Aorta (tissue), 5 donors: ENCODE measurements around the gene GATC. TPM values are rescaled to one million over a fixed set of nuclear protein-coding genes. Genes with fewer than 3 reads are reported as not detected.
A peak's percentile ranks its signal among the peaks of the same experiment; 100 is the strongest.

Experiments
- ATAC-seq: fragments of 200-7000 bp; cut with Tn5 transposase; one replicate; pipeline ENCODE4 v1.9.1; 2022; ENCODE audit warnings: moderate library complexity; ENCODE audit not compliant: low FRiP score
- DNase-seq, 2 donors: peaks; one replicate each; pipeline ENCODE4 v3.0.0-alpha.2; 2020
- H3K27ac ChIP-seq, 2 donors: one replicate each; pipeline ENCODE4 v1.5.1; 2013; ENCODE audit warnings: low read length in 2 of 2, mild to moderate bottlenecking in 2 of 2, moderate library complexity in 2 of 2, control low read depth in 1 of 2, inconsistent platforms in 1 of 2, low read depth in 1 of 2
- H3K27me3 ChIP-seq, 2 donors: one replicate each; pipeline ENCODE4 v1.6.1; 2013; ENCODE audit warnings: control low read depth in 1 of 2, low read length in 1 of 2, mild to moderate bottlenecking in 1 of 2, moderate library complexity in 1 of 2; ENCODE audit not compliant: insufficient read depth in 2 of 2, control insufficient read depth in 1 of 2
- H3K36me3 ChIP-seq, 2 donors: one replicate each; pipeline ENCODE4 v1.6.1; 2013; ENCODE audit warnings: control low read depth in 1 of 2, low read length in 1 of 2, mild to moderate bottlenecking in 1 of 2; ENCODE audit not compliant: insufficient read depth in 2 of 2, control insufficient read depth in 1 of 2
- H3K4me1 ChIP-seq, 2 donors: one replicate each; pipeline ENCODE4 v1.6.1; 2013; ENCODE audit warnings: low read length in 2 of 2, control low read depth in 1 of 2, mild to moderate bottlenecking in 1 of 2, moderate library complexity in 1 of 2; ENCODE audit not compliant: insufficient read depth in 2 of 2, control insufficient read depth in 1 of 2
- H3K4me3 ChIP-seq, 2 donors: one replicate each; pipeline ENCODE4 v1.5.1; 2013; ENCODE audit warnings: low read length in 2 of 2, control low read depth in 1 of 2, mild to moderate bottlenecking in 1 of 2
- H3K9me3 ChIP-seq: one replicate; pipeline ENCODE4 v1.6.1; 2013; ENCODE audit warnings: mild to moderate bottlenecking, low read length; ENCODE audit not compliant: control insufficient read depth
- WGBS, 2 donors: extraction: QIAGEN DNeasy Blood & Tissue Kit; methylation state at CpG; one replicate each; pipeline ENCODE4 v1.1.7; 2013; 5-methylcytosine and 5-hydroxymethylcytosine counted together
- intact Hi-C, 2 donors: fragments of 100-400 bp; cut with DNase I; formaldehyde crosslinking; loops; one replicate each; pipeline versions ENCODE4 v1.14.2 to v1.15.0; 2022
- long read RNA-seq, 2 donors: library from polyadenylated mRNA; unstranded; transcript quantifications; one replicate each; pipeline ENCODE4 v2.0.0, GENCODE V29; 2020 to 2021
- polyA plus RNA-seq, 2 donors: library from polyadenylated mRNA; stranded (reverse); fragments of 200-250 nt; gene quantifications; one replicate each; pipeline ENCODE4 v1.2.3, GENCODE V29; 2013
- total RNA-seq, 2 donors: library from RNA; stranded (reverse); fragmentation: NEBNext Ultra II Directional; extraction: Animal tissue kit (Norgen Biotek cat#: 25700); gene quantifications; one replicate each; pipeline ENCODE4 v1.2.1, GENCODE V29; 2021
- donor health status: healthy with polysubstance abuse.
- donor health status: Bipolar disorder and iron deficiency.
- donor health status: DM: no; HTN: no; CAD: no.
- donor health status: DM: no; HTN: no; CAD: no.
- donor health status: DM: yes; HTN: yes; CAD: no.

Gene GATC
- total RNA-seq (10 to 100 TPM; 22.1 to 24.5 TPM), polyA plus RNA-seq (10 to 100 TPM in 1 of 2 donors, 1 to 10 TPM in 1; 9.8 to 11.5 TPM)
- long read RNA-seq, donor 1, full-length matches to known transcripts, result 3 of 5 reads
- long read RNA-seq, donor 1, partial matches to known transcripts, result 0 of 5 reads
- long read RNA-seq, donor 1, other reads (novel, unspliced or antisense), result 2 of 5 reads
- long read RNA-seq, donor 2, full-length matches to known transcripts, result 2 of 4 reads
- long read RNA-seq, donor 2, partial matches to known transcripts, result 0 of 4 reads
- long read RNA-seq, donor 2, other reads (novel, unspliced or antisense), result 2 of 4 reads

DNA sequence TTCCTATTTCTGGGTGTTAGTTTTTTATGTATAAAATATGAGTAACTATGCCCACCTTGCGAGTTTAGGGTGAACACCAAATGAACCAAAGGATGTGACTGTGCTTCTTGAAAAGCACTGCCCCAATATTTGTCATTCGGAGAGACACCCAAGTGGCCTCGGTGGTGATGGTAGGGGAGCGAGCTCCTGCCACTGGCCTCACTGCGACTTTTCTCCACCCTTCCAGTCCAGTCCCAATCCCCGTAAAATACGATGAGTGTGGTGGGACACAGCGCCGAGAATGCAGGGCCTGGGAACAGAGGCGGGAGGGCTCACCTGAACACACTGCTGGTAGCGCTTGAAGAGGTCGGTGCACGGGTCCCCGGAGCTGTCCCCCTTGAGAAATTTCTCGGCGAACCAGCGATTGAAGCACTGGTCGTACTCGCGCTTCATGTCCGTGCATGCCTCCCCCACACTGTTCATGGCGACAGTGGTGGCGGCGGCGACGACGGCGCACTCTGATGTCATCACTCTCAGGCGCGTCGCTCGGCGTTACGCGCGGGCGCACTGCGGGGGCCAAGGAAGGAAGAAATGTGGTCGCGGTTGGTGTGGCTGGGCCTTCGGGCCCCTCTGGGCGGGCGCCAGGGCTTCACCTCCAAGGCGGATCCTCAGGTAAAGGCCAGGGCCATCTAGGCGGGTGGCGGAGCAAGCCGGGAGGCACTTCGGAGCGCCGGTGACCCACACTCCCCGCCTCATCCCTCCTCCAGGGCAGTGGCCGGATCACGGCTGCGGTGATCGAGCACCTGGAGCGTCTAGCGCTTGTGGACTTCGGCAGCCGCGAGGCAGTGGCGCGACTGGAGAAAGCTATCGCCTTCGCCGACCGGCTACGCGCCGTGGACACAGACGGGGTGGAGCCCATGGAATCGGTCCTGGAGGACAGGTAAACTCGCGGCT lies at the start of gene GATC, which contains the start of gene TRIAP1:
GATC (plus strand) TSS at position 534 of the 933 bp plus-strand sequence; CDS start at position 571, 37 bp downstream.
TRIAP1 (minus strand) TSS at position 474 of the 933 bp plus-strand sequence; CDS start at position 462, 12 bp downstream.
- no peaks in the 10 kb centered on the region for H3K27me3 ChIP-seq
- intact Hi-C loops, result no loop called here
- H3K36me3 ChIP-seq, result peaks cover 2 to 3% of the 10 kb centered on the region in 2 donors
- H3K27ac ChIP-seq, result peak within 1 kb of the TSS; percentile 24 to 87
- DNase-seq (peak; percentile 89 to 96), ATAC-seq (peak; percentile 99)
- H3K4me1 ChIP-seq, result peaks cover 3 to 5% of the 10 kb centered on the region in 2 donors
- peak within 1 kb of the TSS; percentile 58 to 81 for H3K4me3 ChIP-seq
- no peaks in the 10 kb centered on the region for H3K9me3 ChIP-seq
- WGBS, 2 donors, result 0% methylated on average over 73 of the region's 73 CpGs

GRCh38 chr12:120397824-120398540 lies 48.3 kb upstream of the GATC start:
- H3K36me3 ChIP-seq, result no peaks in the 10 kb centered on the region
- no peak overlapping the region for H3K27ac ChIP-seq
- peak; percentile 33 for ATAC-seq
- no peaks in the 10 kb centered on the region for H3K9me3 ChIP-seq
- H3K4me1 ChIP-seq, result no peaks in the 10 kb centered on the region
- WGBS, 2 donors, result 20 to 28% methylated on average over 26 to 33 of the region's 33 CpGs
- H3K4me3 ChIP-seq, result no peak overlapping the region
- intact Hi-C loops, result no loop called here
- DNase-seq, result no peak
- no peaks in the 10 kb centered on the region for H3K27me3 ChIP-seq

DNA sequence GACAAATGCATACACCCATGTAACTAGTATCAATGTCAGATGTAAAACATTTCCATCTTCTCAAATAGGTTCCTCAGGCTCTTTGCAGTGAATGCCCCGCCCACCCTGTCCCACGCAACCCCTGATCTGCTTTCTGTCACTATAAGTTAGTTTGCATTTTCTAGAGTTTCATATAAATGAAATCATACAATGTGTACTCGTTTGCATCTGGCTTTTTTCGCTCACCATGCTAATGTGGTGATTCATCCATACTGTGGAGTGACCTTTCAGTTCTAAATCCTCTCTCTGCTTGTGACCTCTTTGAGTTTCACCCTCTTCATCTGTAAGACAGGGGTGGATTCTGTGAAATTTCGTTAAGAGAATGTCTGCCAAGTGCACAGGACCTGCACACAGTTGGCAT lies 46.7 kb upstream of the GATC start:
- ATAC-seq (no peak), DNase-seq (no peak)
- Histone ChIP-seq H3K27ac (no peak overlapping the region), H3K36me3 (no peaks in the 10 kb centered on the region), H3K9me3 (no peaks in the 10 kb centered on the region), H3K4me1 (no peaks in the 10 kb centered on the region), H3K27me3 (no peaks in the 10 kb centered on the region), H3K4me3 (no peak overlapping the region)
- intact Hi-C loops, result no loop called here
- 74 to 80% methylated on average over 5 of the region's 5 CpGs for WGBS, 2 donors

DNA sequence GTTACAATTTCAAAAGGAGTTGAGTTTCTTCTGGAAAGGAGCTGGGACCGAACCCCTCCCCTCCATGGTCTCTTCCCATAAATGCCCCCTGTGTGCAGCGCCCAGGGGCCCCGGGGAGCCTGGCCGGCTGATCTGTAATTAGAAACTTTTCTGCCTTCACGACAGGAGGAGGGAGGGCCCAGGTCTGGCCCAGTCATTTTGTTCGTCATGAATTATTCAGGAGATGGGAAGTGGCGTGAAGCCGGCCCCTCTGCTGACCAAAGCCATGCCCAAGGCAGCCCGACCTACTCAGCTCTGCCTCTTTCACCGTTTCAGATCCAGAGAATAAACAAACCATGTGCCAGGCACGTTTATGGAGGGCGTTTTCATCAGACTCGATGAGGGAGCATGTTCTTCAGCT lies 44.0 kb upstream of the GATC start:
- intact Hi-C loops, result no loop called here
- no peak for DNase-seq
- 12 to 14% methylated on average over 13 of the region's 13 CpGs for WGBS, 2 donors
- no peaks in the 10 kb centered on the region for H3K4me1 ChIP-seq
- no peaks in the 10 kb centered on the region for H3K9me3 ChIP-seq
- ATAC-seq, result no peak
- no peak overlapping the region for H3K4me3 ChIP-seq
- no peak overlapping the region for H3K27ac ChIP-seq
- H3K27me3 ChIP-seq, result no peaks in the 10 kb centered on the region
- no peaks in the 10 kb centered on the region for H3K36me3 ChIP-seq

DNA sequence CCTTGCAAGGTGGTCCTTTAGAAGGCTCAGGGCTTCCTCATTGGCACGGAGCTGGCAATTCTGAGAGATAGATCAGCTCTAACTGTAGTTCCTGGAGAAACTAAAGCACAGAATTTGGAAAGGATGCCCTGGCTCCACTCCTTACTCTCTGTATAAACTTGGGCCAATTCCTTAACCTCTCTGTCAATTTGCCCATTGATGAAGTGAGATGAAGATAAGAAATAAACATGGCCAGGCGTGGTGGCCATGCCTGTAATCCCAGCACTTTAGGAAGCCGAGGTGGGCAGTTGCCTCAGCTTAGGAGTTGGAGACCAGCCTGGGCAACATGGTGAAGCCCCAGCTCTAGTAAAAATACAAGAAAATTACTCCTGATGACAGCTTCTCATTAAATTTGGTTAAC lies 42.4 kb upstream of the GATC start:
- 67 to 71% methylated on average over 3 of the region's 3 CpGs for WGBS, 2 donors
- H3K36me3 ChIP-seq, result no peaks in the 10 kb centered on the region
- ATAC-seq (no peak), DNase-seq (no peak)
- no peaks in the 10 kb centered on the region for H3K4me1 ChIP-seq
- intact Hi-C loops, result no loop called here
- no peaks in the 10 kb centered on the region for H3K9me3 ChIP-seq
- H3K27ac ChIP-seq, result no peak overlapping the region
- H3K27me3 ChIP-seq, result no peaks in the 10 kb centered on the region
- H3K4me3 ChIP-seq, result no peak overlapping the region

DNA sequence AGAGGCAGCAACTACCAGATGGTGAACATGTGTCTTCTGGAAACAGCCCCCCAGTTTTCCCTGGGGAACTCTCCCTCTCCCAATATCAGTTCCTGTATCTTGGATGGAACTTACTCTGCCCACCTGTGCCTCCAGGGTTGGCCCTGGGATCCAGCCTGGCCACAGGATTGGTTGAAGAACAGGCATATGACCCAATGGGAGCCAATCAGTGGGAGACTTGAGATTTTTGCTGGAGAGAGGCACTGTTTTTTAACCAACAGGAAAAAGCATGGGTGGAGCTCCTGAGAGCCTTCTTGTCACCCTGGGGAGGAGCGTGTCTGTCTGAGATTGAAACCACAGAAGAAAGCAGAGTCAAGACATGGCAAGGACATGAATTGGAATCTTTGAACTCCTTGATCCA lies 42.0 kb upstream of the GATC start:
- H3K4me1 ChIP-seq, result no peaks in the 10 kb centered on the region
- intact Hi-C loops, result no loop called here
- H3K27me3 ChIP-seq, result no peaks in the 10 kb centered on the region
- H3K27ac ChIP-seq, result no peak overlapping the region
- WGBS, 2 donors, result 83 to 94% methylated on average over 1 of the region's 1 CpG
- DNase-seq, result no peak
- no peak for ATAC-seq
- H3K4me3 ChIP-seq, result no peak overlapping the region
- H3K36me3 ChIP-seq, result no peaks in the 10 kb centered on the region
- H3K9me3 ChIP-seq, result no peaks in the 10 kb centered on the region

GRCh38 chr12:120406069-120406468 lies 40.2 kb upstream of the GATC start:
- no peak overlapping the region for H3K27ac ChIP-seq
- H3K36me3 ChIP-seq, result no peaks in the 10 kb centered on the region
- no peak overlapping the region for H3K4me3 ChIP-seq
- DNase-seq, result no peak
- intact Hi-C loops, result no loop called here
- no peaks in the 10 kb centered on the region for H3K27me3 ChIP-seq
- H3K9me3 ChIP-seq, result no peaks in the 10 kb centered on the region
- H3K4me1 ChIP-seq, result no peaks in the 10 kb centered on the region
- WGBS, 2 donors, result 86% methylated on average over 3 of the region's 3 CpGs
- ATAC-seq, result no peak

- intact Hi-C loops, result no loop called here
- Histone ChIP-seq H3K27me3 (no peaks in the 10 kb centered on the region), H3K9me3 (no peaks in the 10 kb centered on the region), H3K4me3 (no peak overlapping the region), H3K36me3 (no peaks in the 10 kb centered on the region), H3K27ac (no peak overlapping the region), H3K4me1 (no peaks in the 10 kb centered on the region)
- ATAC-seq (no peak), DNase-seq (no peak)
- 95 to 99% methylated on average over 3 of the region's 3 CpGs for WGBS, 2 donors
Measured at GRCh38 chr12:120406553-120406952, 39.7 kb upstream of the GATC start.
